ENCODE results near the gene PTPRN2.

DNA sequence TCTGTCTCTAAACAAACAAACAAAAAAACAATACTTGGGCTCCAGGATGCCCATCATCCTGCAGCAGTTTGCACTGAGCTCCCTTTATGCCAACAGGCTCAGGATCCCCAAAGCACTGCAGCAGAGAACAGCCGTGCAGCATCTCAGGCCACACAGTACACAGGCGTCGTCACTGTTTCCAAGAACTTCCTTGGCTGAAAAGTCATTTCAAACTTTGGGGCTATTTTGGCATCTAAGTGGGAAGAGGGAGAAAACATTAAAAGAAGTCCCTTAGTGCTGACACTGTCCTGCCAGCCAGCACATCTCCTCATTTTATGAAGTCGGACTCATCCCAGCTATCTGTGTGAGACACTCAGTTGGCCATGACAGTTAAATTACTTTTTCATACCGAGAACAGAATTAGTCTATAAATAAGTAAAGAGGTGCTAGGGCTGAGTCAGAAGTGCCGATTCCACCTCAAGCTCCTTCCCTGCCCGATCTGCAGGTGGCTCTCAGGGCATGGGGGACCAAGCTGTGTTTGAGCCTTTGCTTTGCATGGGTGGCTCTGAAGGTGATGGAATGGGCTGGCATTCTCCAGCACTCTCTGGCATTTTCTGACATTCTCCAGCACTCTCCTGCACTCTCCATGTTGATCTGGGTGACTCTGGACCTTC lies 68.5 kb downstream of the PTPRN2 start:
- TF ChIP-seq, protein P1, sequence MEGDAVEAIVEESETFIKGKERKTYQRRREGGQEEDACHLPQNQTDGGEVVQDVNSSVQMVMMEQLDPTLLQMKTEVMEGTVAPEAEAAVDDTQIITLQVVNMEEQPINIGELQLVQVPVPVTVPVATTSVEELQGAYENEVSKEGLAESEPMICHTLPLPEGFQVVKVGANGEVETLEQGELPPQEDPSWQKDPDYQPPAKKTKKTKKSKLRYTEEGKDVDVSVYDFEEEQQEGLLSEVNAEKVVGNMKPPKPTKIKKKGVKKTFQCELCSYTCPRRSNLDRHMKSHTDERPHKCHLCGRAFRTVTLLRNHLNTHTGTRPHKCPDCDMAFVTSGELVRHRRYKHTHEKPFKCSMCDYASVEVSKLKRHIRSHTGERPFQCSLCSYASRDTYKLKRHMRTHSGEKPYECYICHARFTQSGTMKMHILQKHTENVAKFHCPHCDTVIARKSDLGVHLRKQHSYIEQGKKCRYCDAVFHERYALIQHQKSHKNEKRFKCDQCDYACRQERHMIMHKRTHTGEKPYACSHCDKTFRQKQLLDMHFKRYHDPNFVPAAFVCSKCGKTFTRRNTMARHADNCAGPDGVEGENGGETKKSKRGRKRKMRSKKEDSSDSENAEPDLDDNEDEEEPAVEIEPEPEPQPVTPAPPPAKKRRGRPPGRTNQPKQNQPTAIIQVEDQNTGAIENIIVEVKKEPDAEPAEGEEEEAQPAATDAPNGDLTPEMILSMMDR (IDR thresholded peaks at IDR 0.05): no peak
- TF ChIP-seq YY1 (IDR thresholded peaks at IDR 0.05; ENCODE audit: low read depth): no peak
- no peak for TF ChIP-seq SIN3A (IDR thresholded peaks at IDR 0.05; ENCODE audit: borderline replicate concordance, low read depth, low read length)
- TF ChIP-seq TAF1 (IDR thresholded peaks at IDR 0.05; ENCODE audit: borderline replicate concordance, low read depth, low read length): no peak
- no peak for TF ChIP-seq EP300 (IDR thresholded peaks at IDR 0.05; ENCODE audit: borderline replicate concordance in 1 of 2, low read depth in 1 of 2, low read length in 1 of 2)
- no peak for TF ChIP-seq EZH2phosphoT487 (IDR thresholded peaks at IDR 0.05; ENCODE audit: borderline replicate concordance, low read depth)
- TF ChIP-seq, protein P2, sequence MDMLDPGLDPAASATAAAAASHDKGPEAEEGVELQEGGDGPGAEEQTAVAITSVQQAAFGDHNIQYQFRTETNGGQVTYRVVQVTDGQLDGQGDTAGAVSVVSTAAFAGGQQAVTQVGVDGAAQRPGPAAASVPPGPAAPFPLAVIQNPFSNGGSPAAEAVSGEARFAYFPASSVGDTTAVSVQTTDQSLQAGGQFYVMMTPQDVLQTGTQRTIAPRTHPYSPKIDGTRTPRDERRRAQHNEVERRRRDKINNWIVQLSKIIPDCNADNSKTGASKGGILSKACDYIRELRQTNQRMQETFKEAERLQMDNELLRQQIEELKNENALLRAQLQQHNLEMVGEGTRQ (IDR thresholded peaks at IDR 0.05; ENCODE audit: borderline replicate concordance, low read depth, low read length): no peak
- TF ChIP-seq GABPA (IDR thresholded peaks at IDR 0.05; ENCODE audit: low read depth): no peak
- TF ChIP-seq, protein P3, sequence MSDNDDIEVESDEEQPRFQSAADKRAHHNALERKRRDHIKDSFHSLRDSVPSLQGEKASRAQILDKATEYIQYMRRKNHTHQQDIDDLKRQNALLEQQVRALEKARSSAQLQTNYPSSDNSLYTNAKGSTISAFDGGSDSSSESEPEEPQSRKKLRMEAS (IDR thresholded peaks at IDR 0.05; ENCODE audit: low read depth): no peak
- TF ChIP-seq RCOR1 (IDR thresholded peaks at IDR 0.05; ENCODE audit: low read length): no peak
- no peak for TF ChIP-seq TEAD4 (IDR thresholded peaks at IDR 0.05; ENCODE audit: borderline replicate concordance, insufficient read depth)
